Measurements from ENCODE around the gene GALNT17.

GALNT17 gene

DNA sequence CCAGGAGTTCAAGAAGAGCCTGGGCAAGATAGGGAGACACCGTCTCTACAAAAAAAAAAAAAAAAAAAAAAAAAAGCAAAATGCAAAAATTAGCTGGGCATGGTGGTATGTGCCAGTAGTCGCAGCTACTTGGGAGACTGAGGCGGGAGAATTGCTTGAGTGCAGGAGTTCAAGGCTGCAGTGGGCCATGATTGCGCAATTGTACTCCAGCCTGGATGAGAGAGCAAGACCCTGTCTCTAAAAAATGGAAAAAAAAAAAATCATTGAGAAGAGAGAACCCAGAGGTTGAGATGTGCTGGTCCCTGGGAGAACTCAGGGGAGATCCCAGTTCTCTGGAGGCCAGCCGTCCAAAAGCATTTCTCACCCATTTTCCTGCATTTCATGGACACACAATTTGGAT, 95.2 kb downstream of the GALNT17 start:
- Histone ChIP-seq H3K36me3 (ENCODE audit: control insufficient read depth in 4 of 4, insufficient read depth in 4 of 4, low read length in 3 of 4) (no peaks in the 10 kb centered on the region), H3K4me1 (ENCODE audit: control extremely low read depth in 1 of 4, control insufficient read depth in 4 of 4, insufficient read depth in 4 of 4, low read length in 3 of 4) (no peaks in the 10 kb centered on the region), H3K27me3 (replicated peaks in 2 of 5; ENCODE audit: control insufficient read depth in 4 of 5, insufficient read depth in 5 of 5, low read length in 4 of 5) (no peaks in the 10 kb centered on the region), H3K4me3 (ENCODE audit: control insufficient read depth in 1 of 7, extremely low read depth in 1 of 7, insufficient read depth in 4 of 7, low read depth in 2 of 7, low read length in 6 of 7) (no peak overlapping the region), H3K27ac (ENCODE audit: insufficient read depth in 1 of 2, low read depth in 1 of 2, low read length in 2 of 2, poor library complexity in 1 of 2, severe bottlenecking in 2 of 2) (no peak overlapping the region), H3K9me3 (ENCODE audit: control extremely low read depth in 1 of 5, control insufficient read depth in 4 of 5, insufficient read depth in 2 of 5, low read depth in 1 of 5, low read length in 4 of 5) (peaks cover 0 to 11% (median 3%) of the 10 kb centered on the region in 5 experiments)
- ChIA-PET CTCF (no interaction called here), POLR2A (no interaction called here)
- DNase-seq = no peak
- WGBS (ENCODE audit: insufficient coverage) = 80% methylated on average over 3 of the region's 5 CpGs

DNA sequence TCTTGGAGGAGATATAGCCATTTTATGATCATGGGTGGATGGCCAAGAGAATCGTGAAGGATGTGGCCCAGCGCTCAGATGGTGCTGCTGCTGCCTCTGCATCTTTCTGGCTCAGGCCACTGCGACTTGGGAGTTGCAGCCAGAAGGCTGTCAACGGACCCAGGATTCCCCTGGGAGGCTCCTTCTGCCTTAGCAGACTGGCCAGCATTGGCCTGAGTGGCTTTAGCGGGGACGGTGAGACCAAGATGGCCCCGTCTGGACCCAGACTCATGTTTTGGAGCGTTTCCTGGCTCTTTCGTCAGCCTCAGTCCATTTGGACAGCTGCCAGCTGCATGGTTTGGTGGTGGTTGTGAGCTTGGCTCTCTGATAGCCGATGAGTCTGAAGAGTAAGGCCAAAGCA, 97.2 kb downstream of the GALNT17 start:
- DNase-seq = no peak
- H3K9me3 ChIP-seq (ENCODE audit: control extremely low read depth in 1 of 5, control insufficient read depth in 4 of 5, insufficient read depth in 2 of 5, low read depth in 1 of 5, low read length in 4 of 5) = peaks cover 0 to 11% (median 3%) of the 10 kb centered on the region in 5 experiments
- H3K4me3 ChIP-seq (ENCODE audit: control insufficient read depth in 1 of 7, extremely low read depth in 1 of 7, insufficient read depth in 4 of 7, low read depth in 2 of 7, low read length in 6 of 7) = no peak overlapping the region
- ChIA-PET CTCF (no interaction called here), POLR2A (no interaction called here)
- no peaks in the 10 kb centered on the region for H3K36me3 ChIP-seq (ENCODE audit: control insufficient read depth in 4 of 4, insufficient read depth in 4 of 4, low read length in 3 of 4)
- no peak overlapping the region for H3K27ac ChIP-seq (ENCODE audit: insufficient read depth in 1 of 2, low read depth in 1 of 2, low read length in 2 of 2, poor library complexity in 1 of 2, severe bottlenecking in 2 of 2)
- no peaks in the 10 kb centered on the region for H3K27me3 ChIP-seq (replicated peaks in 2 of 5; ENCODE audit: control insufficient read depth in 4 of 5, insufficient read depth in 5 of 5, low read length in 4 of 5)
- WGBS (ENCODE audit: insufficient coverage) = 91% methylated on average over 6 of the region's 10 CpGs
- H3K4me1 ChIP-seq (ENCODE audit: control extremely low read depth in 1 of 4, control insufficient read depth in 4 of 4, insufficient read depth in 4 of 4, low read length in 3 of 4) = no peaks in the 10 kb centered on the region

DNA sequence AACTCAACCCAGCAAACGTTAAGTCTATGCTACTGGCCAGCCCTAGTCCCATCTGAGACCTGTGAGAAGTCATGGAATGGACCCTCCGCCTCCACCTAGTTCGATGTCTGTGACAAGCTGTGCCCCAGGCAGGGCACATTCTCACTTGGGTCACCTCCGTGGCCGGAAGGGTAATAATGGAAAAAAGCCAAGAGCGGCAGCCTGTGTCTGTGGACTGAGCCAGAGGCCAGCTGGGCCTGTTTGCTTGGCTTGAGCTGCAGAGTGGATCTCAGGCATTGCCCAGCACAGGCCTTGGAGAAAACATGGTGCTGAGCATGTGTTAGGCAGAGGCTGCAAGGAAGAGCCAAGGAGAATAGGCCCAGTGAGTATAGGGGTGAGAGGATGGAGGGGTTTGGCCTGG, 97.8 kb downstream of the GALNT17 start:
- 96% methylated on average over 5 of the region's 6 CpGs for WGBS (ENCODE audit: insufficient coverage)
- no peak for DNase-seq
- Histone ChIP-seq H3K27ac (ENCODE audit: insufficient read depth in 1 of 2, low read depth in 1 of 2, low read length in 2 of 2, poor library complexity in 1 of 2, severe bottlenecking in 2 of 2) (no peak overlapping the region), H3K4me3 (ENCODE audit: control insufficient read depth in 1 of 7, extremely low read depth in 1 of 7, insufficient read depth in 4 of 7, low read depth in 2 of 7, low read length in 6 of 7) (no peak overlapping the region), H3K4me1 (ENCODE audit: control extremely low read depth in 1 of 4, control insufficient read depth in 4 of 4, insufficient read depth in 4 of 4, low read length in 3 of 4) (no peaks in the 10 kb centered on the region), H3K27me3 (replicated peaks in 2 of 5; ENCODE audit: control insufficient read depth in 4 of 5, insufficient read depth in 5 of 5, low read length in 4 of 5) (no peaks in the 10 kb centered on the region), H3K36me3 (ENCODE audit: control insufficient read depth in 4 of 4, insufficient read depth in 4 of 4, low read length in 3 of 4) (no peaks in the 10 kb centered on the region), H3K9me3 (ENCODE audit: control extremely low read depth in 1 of 5, control insufficient read depth in 4 of 5, insufficient read depth in 2 of 5, low read depth in 1 of 5, low read length in 4 of 5) (peaks cover 0 to 9% (median 3%) of the 10 kb centered on the region in 5 experiments)
- CTCF ChIA-PET = no interaction called here
- POLR2A ChIA-PET = no interaction called here

DNA sequence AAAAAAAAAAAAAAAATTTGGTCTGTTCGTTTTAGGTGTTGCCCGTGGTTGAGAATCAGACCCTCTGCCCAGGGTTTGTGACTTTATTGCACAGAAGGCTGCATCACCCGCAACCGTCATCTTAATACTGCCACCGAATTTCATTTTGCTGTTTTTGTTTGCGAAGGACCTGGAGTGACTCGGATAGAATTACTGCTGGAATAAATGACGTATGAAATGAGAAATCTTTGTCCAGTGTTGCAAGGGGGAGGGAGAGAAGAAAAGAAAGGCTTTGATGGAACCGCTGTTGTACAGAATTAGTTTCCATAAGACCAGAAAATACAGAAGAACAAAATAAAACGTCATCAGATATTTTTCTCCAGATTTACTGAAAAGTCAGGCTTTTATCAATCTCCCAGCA, 103.3 kb downstream of the GALNT17 start:
- no peak for DNase-seq
- 100% methylated on average over 6 of the region's 10 CpGs for WGBS (ENCODE audit: insufficient coverage)
- POLR2A ChIA-PET = no interaction called here
- Histone ChIP-seq H3K27ac (ENCODE audit: insufficient read depth in 1 of 2, low read depth in 1 of 2, low read length in 2 of 2, poor library complexity in 1 of 2, severe bottlenecking in 2 of 2) (no peak overlapping the region), H3K9me3 (ENCODE audit: control extremely low read depth in 1 of 5, control insufficient read depth in 4 of 5, insufficient read depth in 2 of 5, low read depth in 1 of 5, low read length in 4 of 5) (peaks cover 0 to 3% (median 0%) of the 10 kb centered on the region in 5 experiments), H3K4me1 (ENCODE audit: control extremely low read depth in 1 of 4, control insufficient read depth in 4 of 4, insufficient read depth in 4 of 4, low read length in 3 of 4) (no peaks in the 10 kb centered on the region), H3K36me3 (ENCODE audit: control insufficient read depth in 4 of 4, insufficient read depth in 4 of 4, low read length in 3 of 4) (no peaks in the 10 kb centered on the region), H3K4me3 (ENCODE audit: control insufficient read depth in 1 of 7, extremely low read depth in 1 of 7, insufficient read depth in 4 of 7, low read depth in 2 of 7, low read length in 6 of 7) (no peak overlapping the region), H3K27me3 (replicated peaks in 2 of 5; ENCODE audit: control insufficient read depth in 4 of 5, insufficient read depth in 5 of 5, low read length in 4 of 5) (no peaks in the 10 kb centered on the region)
- CTCF ChIA-PET = no interaction called here

DNA sequence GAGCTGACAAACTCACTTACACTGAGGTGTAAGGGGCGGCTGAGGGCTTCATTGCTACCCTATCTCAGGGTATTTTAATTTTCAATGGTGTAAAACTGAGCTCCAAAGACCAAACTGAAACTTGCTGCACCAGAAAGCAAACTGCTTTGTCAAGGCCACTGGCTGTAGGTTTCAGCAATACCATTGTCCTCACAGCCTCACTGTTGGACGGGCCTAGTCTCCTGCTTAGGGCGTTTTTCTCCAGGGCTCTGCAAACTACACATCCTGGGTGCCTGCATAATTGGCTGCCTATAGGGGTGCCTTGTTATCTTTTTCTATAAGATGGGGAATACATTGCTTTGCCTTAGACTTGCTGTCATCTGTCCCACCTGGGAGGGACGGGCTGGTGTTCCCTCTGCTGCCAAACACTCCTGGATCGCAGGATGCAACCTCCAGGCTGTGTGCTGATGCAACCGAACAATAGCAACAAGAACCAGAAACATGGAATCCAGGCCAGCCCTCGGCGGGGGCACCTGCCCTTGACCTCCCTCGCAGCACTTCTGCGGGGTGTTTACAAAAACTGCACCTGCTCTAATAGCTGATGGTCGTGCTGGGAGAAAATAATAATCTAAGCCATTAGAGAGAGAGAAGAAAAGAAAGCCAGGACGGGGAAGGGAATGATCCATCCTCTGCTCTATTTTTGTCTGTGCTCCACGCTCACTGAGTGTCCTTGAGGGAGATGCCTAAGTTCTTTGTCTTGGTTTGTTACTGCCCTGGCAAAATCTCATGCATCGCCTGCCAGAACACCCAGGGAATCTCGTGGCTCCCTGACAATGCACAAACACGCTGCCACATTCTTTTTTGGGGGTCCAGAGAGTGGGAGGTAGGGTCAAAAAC, 104.5 kb downstream of the GALNT17 start:
- Histone ChIP-seq H3K9me3 (ENCODE audit: control extremely low read depth in 1 of 5, control insufficient read depth in 4 of 5, insufficient read depth in 2 of 5, low read depth in 1 of 5, low read length in 4 of 5) (peaks cover 0 to 2% (median 0%) of the 10 kb centered on the region in 5 experiments), H3K4me1 (ENCODE audit: control extremely low read depth in 1 of 4, control insufficient read depth in 4 of 4, insufficient read depth in 4 of 4, low read length in 3 of 4) (no peaks in the 10 kb centered on the region), H3K27ac (ENCODE audit: insufficient read depth in 1 of 2, low read depth in 1 of 2, low read length in 2 of 2, poor library complexity in 1 of 2, severe bottlenecking in 2 of 2) (no peak overlapping the region), H3K36me3 (ENCODE audit: control insufficient read depth in 4 of 4, insufficient read depth in 4 of 4, low read length in 3 of 4) (no peaks in the 10 kb centered on the region), H3K4me3 (ENCODE audit: control insufficient read depth in 1 of 7, extremely low read depth in 1 of 7, insufficient read depth in 4 of 7, low read depth in 2 of 7, low read length in 6 of 7) (no peak overlapping the region), H3K27me3 (replicated peaks in 2 of 5; ENCODE audit: control insufficient read depth in 4 of 5, insufficient read depth in 5 of 5, low read length in 4 of 5) (no peaks in the 10 kb centered on the region)
- POLR2A ChIA-PET = no interaction called here
- DNase-seq = no peak
- CTCF ChIA-PET = no interaction called here
- 85% methylated on average over 14 of the region's 16 CpGs for WGBS (ENCODE audit: insufficient coverage)

DNA sequence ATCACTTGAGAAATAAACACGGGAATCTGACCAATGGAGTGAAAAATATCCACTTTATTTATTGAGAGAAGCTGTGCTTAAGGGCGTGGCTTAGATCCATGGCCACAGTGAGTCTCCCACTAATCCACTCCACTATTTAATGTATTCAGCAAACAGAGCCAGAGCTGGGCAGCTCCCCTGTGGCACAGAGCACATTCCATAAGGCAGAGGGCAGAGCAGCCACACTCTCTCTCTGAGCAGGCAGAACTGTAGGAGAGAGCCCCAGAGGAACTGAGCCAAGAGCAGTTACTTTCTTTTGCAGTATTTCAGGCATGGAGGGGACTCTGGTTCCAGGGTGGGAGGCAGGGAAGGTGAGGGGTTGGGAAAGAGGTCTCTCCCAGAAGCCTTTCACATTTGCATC, 106.0 kb downstream of the GALNT17 start:
- WGBS (ENCODE audit: insufficient coverage) = no CpG with 5 or more reads among the region's 2 CpGs
- POLR2A ChIA-PET = no interaction called here
- CTCF ChIA-PET = no interaction called here

DNA sequence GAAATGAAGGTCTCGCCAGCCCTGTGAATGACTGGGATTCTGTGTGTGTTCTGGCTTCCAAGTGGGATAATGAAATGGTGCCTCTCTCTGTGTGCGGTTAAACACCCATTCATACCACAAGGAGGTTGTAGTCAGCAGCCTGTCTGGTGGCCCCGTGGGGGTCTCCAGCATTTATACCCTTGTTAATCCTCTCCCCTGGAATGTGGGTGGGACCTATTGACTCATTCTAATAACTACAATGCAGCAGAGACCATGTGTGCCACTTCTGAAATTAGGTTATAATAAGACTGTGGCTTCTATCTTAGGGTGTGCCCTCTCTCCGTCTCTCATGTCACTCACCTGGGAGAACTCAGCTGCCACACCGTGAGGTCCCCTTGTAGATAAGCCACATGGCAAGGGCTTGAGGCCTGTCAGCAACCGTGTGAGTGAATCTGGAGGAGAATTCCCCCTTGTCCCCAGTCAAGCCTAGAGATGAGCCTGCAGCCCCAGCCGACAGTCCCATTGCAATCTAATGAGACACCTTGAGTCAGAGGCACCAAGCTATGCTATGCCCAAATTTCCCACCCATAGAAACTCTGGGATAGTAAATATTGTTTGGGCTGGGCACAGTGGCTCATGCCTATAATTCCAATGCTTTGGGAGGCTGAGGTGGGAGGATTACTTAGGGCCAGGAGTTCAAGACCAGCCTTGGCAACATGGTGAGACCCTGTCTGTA, 106.8 kb downstream of the GALNT17 start:
- POLR2A ChIA-PET = no interaction called here
- WGBS (ENCODE audit: insufficient coverage) = 98% methylated on average over 4 of the region's 7 CpGs
- H3K4me3 ChIP-seq (ENCODE audit: control insufficient read depth in 1 of 7, extremely low read depth in 1 of 7, insufficient read depth in 4 of 7, low read depth in 2 of 7, low read length in 6 of 7) = no peak overlapping the region
- no peaks in the 10 kb centered on the region for H3K27me3 ChIP-seq (replicated peaks in 2 of 5; ENCODE audit: control insufficient read depth in 4 of 5, insufficient read depth in 5 of 5, low read length in 4 of 5)
- DNase-seq = no peak
- H3K27ac ChIP-seq (ENCODE audit: insufficient read depth in 1 of 2, low read depth in 1 of 2, low read length in 2 of 2, poor library complexity in 1 of 2, severe bottlenecking in 2 of 2) = no peak overlapping the region
- CTCF ChIA-PET = no interaction called here
- no peaks in the 10 kb centered on the region for H3K9me3 ChIP-seq (ENCODE audit: control extremely low read depth in 1 of 5, control insufficient read depth in 4 of 5, insufficient read depth in 2 of 5, low read depth in 1 of 5, low read length in 4 of 5)
- no peaks in the 10 kb centered on the region for H3K4me1 ChIP-seq (ENCODE audit: control extremely low read depth in 1 of 4, control insufficient read depth in 4 of 4, insufficient read depth in 4 of 4, low read length in 3 of 4)
- no peaks in the 10 kb centered on the region for H3K36me3 ChIP-seq (ENCODE audit: control insufficient read depth in 4 of 4, insufficient read depth in 4 of 4, low read length in 3 of 4)

More for the DNA sequence above, 106.0 kb downstream of the GALNT17 start:
- H3K9me3 ChIP-seq (ENCODE audit: control extremely low read depth in 1 of 5, control insufficient read depth in 4 of 5, insufficient read depth in 2 of 5, low read depth in 1 of 5, low read length in 4 of 5) = no peaks in the 10 kb centered on the region
- no peak for DNase-seq
- no peaks in the 10 kb centered on the region for H3K36me3 ChIP-seq (ENCODE audit: control insufficient read depth in 4 of 4, insufficient read depth in 4 of 4, low read length in 3 of 4)
- H3K4me3 ChIP-seq (ENCODE audit: control insufficient read depth in 1 of 7, extremely low read depth in 1 of 7, insufficient read depth in 4 of 7, low read depth in 2 of 7, low read length in 6 of 7) = no peak overlapping the region
- H3K4me1 ChIP-seq (ENCODE audit: control extremely low read depth in 1 of 4, control insufficient read depth in 4 of 4, insufficient read depth in 4 of 4, low read length in 3 of 4) = no peaks in the 10 kb centered on the region
- no peaks in the 10 kb centered on the region for H3K27me3 ChIP-seq (replicated peaks in 2 of 5; ENCODE audit: control insufficient read depth in 4 of 5, insufficient read depth in 5 of 5, low read length in 4 of 5)
- H3K27ac ChIP-seq (ENCODE audit: insufficient read depth in 1 of 2, low read depth in 1 of 2, low read length in 2 of 2, poor library complexity in 1 of 2, severe bottlenecking in 2 of 2) = no peak overlapping the region

Measured in common myeloid progenitor, CD34-positive (primary cell).